ENCODE results near the gene RXRA.

RXRA gene

GRCh38 chr9:134396825-134397224 lies 70.6 kb downstream of the RXRA start:
- Histone ChIP-seq H3K27ac (no peak overlapping the region), H3K27me3 (ENCODE audit: control insufficient read depth, insufficient read depth, low read length) (no peaks in the 10 kb centered on the region), H3K4me3 (ENCODE audit: low read depth, low read length) (no peak overlapping the region), H3K4me1 (peaks cover 14% of the 10 kb centered on the region), H3K9ac (no peak overlapping the region), H3K36me3 (ENCODE audit: control insufficient read depth, insufficient read depth, low read length) (no peaks in the 10 kb centered on the region), H2AFZ (no peak overlapping the region), H3K4me2 (ENCODE audit: low read length) (no peak overlapping the region), H3K79me2 (peaks cover 63% of the 10 kb centered on the region), H3K9me3 (ENCODE audit: control insufficient read depth, low read length) (no peaks in the 10 kb centered on the region)
- TF ChIP-seq, protein P1, sequence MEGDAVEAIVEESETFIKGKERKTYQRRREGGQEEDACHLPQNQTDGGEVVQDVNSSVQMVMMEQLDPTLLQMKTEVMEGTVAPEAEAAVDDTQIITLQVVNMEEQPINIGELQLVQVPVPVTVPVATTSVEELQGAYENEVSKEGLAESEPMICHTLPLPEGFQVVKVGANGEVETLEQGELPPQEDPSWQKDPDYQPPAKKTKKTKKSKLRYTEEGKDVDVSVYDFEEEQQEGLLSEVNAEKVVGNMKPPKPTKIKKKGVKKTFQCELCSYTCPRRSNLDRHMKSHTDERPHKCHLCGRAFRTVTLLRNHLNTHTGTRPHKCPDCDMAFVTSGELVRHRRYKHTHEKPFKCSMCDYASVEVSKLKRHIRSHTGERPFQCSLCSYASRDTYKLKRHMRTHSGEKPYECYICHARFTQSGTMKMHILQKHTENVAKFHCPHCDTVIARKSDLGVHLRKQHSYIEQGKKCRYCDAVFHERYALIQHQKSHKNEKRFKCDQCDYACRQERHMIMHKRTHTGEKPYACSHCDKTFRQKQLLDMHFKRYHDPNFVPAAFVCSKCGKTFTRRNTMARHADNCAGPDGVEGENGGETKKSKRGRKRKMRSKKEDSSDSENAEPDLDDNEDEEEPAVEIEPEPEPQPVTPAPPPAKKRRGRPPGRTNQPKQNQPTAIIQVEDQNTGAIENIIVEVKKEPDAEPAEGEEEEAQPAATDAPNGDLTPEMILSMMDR (IDR thresholded peaks at IDR 0.05), result no peak

DNA sequence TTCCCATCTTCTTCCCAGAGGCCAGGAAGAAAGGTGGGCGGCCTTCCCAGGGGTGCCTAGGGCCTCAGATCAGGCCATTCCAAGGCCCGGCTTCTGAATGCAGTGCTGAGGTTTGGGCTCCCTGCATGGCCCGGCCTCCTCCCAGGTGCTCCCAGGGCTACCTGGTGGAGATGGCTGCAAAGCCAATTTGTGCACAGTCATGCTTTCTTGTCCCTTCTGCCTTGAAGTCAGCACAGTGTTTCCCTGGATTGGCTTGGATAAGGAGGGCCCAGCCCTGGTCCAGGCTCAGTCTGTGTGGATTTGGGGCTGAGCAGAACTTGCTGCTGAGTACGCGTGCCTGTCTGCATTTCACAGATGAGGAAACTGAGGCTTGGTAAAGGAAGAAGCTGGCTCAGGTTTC lies 72.5 kb downstream of the RXRA start:
- TF ChIP-seq, protein P1 (IDR thresholded peaks at IDR 0.05), result no peak
- no peak overlapping the region for H3K27ac ChIP-seq
- no peak overlapping the region for H3K9ac ChIP-seq
- no peaks in the 10 kb centered on the region for H3K27me3 ChIP-seq (ENCODE audit: control insufficient read depth, insufficient read depth, low read length)
- peaks cover 46% of the 10 kb centered on the region for H3K79me2 ChIP-seq
- no peaks in the 10 kb centered on the region for H3K36me3 ChIP-seq (ENCODE audit: control insufficient read depth, insufficient read depth, low read length)
- no peaks in the 10 kb centered on the region for H3K9me3 ChIP-seq (ENCODE audit: control insufficient read depth, low read length)
- peaks cover 29% of the 10 kb centered on the region for H3K4me1 ChIP-seq
- no peak overlapping the region for H3K4me2 ChIP-seq (ENCODE audit: low read length)
- H3K4me3 ChIP-seq (ENCODE audit: low read depth, low read length), result no peak overlapping the region
- no peak overlapping the region for H2AFZ ChIP-seq

DNA sequence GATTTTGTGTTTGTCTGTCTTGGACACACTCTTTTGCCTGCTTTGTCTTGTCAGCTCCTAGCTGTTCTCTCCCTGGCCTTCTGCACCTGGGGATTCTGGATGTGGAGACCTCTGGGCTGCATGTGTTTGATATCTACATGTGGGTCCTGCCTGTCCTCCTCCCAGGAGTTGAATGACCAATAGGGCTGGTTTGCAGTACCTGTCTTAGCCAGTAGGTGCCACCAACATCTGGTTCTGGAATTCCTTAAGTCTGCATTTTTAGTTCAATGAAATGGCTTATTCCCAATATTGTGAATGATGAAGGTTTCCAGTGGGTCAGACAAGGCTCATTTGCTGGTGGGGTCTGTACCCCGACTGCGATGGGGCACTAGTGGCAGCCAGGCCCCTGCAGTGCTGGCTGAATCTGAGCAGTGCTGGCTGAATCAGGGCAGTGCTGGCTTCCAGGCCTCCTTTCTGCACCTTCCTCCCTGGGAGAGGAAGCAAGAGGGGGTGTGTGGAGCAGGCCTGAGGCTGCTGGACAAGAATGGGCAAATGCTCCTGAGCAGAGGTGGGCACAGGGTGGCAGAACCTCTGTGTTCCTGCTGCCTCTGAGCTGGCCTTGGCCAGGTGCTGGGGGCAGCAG lies 73.3 kb downstream of the RXRA start:
- no peak overlapping the region for H2AFZ ChIP-seq
- H3K9me3 ChIP-seq (ENCODE audit: control insufficient read depth, low read length), result no peaks in the 10 kb centered on the region
- H3K4me3 ChIP-seq (ENCODE audit: low read depth, low read length), result no peak overlapping the region
- no peak overlapping the region for H3K4me2 ChIP-seq (ENCODE audit: low read length)
- H3K36me3 ChIP-seq (ENCODE audit: control insufficient read depth, insufficient read depth, low read length), result no peaks in the 10 kb centered on the region
- no peak overlapping the region for H3K27ac ChIP-seq
- TF ChIP-seq, protein P1 (IDR thresholded peaks at IDR 0.05), result peak; percentile 31
- H3K4me1 ChIP-seq, result peaks cover 35% of the 10 kb centered on the region
- no peaks in the 10 kb centered on the region for H3K27me3 ChIP-seq (ENCODE audit: control insufficient read depth, insufficient read depth, low read length)
- peaks cover 38% of the 10 kb centered on the region for H3K79me2 ChIP-seq
- H3K9ac ChIP-seq, result no peak overlapping the region

GRCh38 chr9:134400283-134400682 lies 74.0 kb downstream of the RXRA start:
- Histone ChIP-seq H3K4me2 (ENCODE audit: low read length) (no peak overlapping the region), H3K4me3 (ENCODE audit: low read depth, low read length) (no peak overlapping the region), H3K27me3 (ENCODE audit: control insufficient read depth, insufficient read depth, low read length) (no peaks in the 10 kb centered on the region), H3K79me2 (peaks cover 33% of the 10 kb centered on the region), H3K27ac (no peak overlapping the region), H3K9ac (no peak overlapping the region), H3K4me1 (peaks cover 35% of the 10 kb centered on the region), H3K9me3 (ENCODE audit: control insufficient read depth, low read length) (no peaks in the 10 kb centered on the region), H3K36me3 (ENCODE audit: control insufficient read depth, insufficient read depth, low read length) (no peaks in the 10 kb centered on the region), H2AFZ (no peak overlapping the region)
- TF ChIP-seq, protein P1 (IDR thresholded peaks at IDR 0.05), result no peak

GRCh38 chr9:134401391-134401790 lies 75.1 kb downstream of the RXRA start:
- Histone ChIP-seq H3K27ac (no peak overlapping the region), H3K27me3 (ENCODE audit: control insufficient read depth, insufficient read depth, low read length) (no peaks in the 10 kb centered on the region), H3K4me1 (peaks cover 34% of the 10 kb centered on the region)

More at GRCh38 chr9:134401391-134401790, 75.1 kb downstream of the RXRA start:
- H3K36me3 ChIP-seq (ENCODE audit: control insufficient read depth, insufficient read depth, low read length), result no peaks in the 10 kb centered on the region
- no peak overlapping the region for H3K4me3 ChIP-seq (ENCODE audit: low read depth, low read length)
- H3K4me2 ChIP-seq (ENCODE audit: low read length), result no peak overlapping the region
- no peak overlapping the region for H3K9ac ChIP-seq
- no peaks in the 10 kb centered on the region for H3K9me3 ChIP-seq (ENCODE audit: control insufficient read depth, low read length)
- peaks cover 24% of the 10 kb centered on the region for H3K79me2 ChIP-seq
- TF ChIP-seq, protein P1 (IDR thresholded peaks at IDR 0.05), result no peak
- no peak overlapping the region for H2AFZ ChIP-seq

Data from parathyroid adenoma (tissue), 2 donors.